GM15510 (cell line): Measurements from ENCODE around the gene NANS.

Source experiments
- POLR2A ChIP-seq: IDR thresholded peaks from 3 replicates; pipeline ENCODE4 v1.6.1; 2011; ENCODE audit warnings: borderline replicate concordance; ENCODE audit not compliant: insufficient read length; ENCODE audit errors: extremely low read depth

Gene NANS

GRCh38 chr9:98024702-98025101 is 31.8 kb upstream of the NANS start:
- no peak for TF ChIP-seq POLR2A

- TF ChIP-seq POLR2A, result no peak
Observed at GRCh38 chr9:98031169-98031568, 25.4 kb upstream of the NANS start.

GRCh38 chr9:98031935-98032334 is 24.6 kb upstream of the NANS start:
- TF ChIP-seq POLR2A, result no peak

GRCh38 chr9:98034593-98035546 is 21.7 kb upstream of the NANS start:
- no peak for TF ChIP-seq POLR2A

GRCh38 chr9:98037357-98037756 is 19.2 kb upstream of the NANS start:
- TF ChIP-seq POLR2A, result no peak

- no peak for TF ChIP-seq POLR2A
Observed at GRCh38 chr9:98038958-98039357, 17.6 kb upstream of the NANS start.

GRCh38 chr9:98039607-98040017 is 16.9 kb upstream of the NANS start:
- no peak for TF ChIP-seq POLR2A

- no peak for TF ChIP-seq POLR2A
Observed at GRCh38 chr9:98040212-98040611, 16.3 kb upstream of the NANS start.

- no peak for TF ChIP-seq POLR2A
Observed at GRCh38 chr9:98043915-98044314, 12.6 kb upstream of the NANS start.

- peak; percentile 20 for TF ChIP-seq POLR2A
Observed at GRCh38 chr9:98045234-98046179, 11.0 kb upstream of the NANS start.

GRCh38 chr9:98046180-98046543 is 10.4 kb upstream of the NANS start:
- TF ChIP-seq POLR2A, result no peak

- TF ChIP-seq POLR2A, result no peak
Observed at GRCh38 chr9:98047002-98047401, 9.5 kb upstream of the NANS start.

GRCh38 chr9:98049288-98050072 is 7.1 kb upstream of the NANS start:
- TF ChIP-seq POLR2A, result no peak

- TF ChIP-seq POLR2A, result no peak
Observed at GRCh38 chr9:98050351-98050750, 6.2 kb upstream of the NANS start.
